Measurements from ENCODE around the gene HEBP1.
A peak's percentile ranks its signal among the peaks of the same experiment; 100 is the strongest.

The HEBP1 gene

GRCh38 chr12:12946686-12947355 is 53.2 kb downstream of the HEBP1 start:
- DNase-seq = no peak

GRCh38 chr12:12945591-12945990 is 54.5 kb downstream of the HEBP1 start:
- DNase-seq = no peak

GRCh38 chr12:12943586-12944260 is 56.3 kb downstream of the HEBP1 start:
- DNase-seq = no peak

GRCh38 chr12:12941450-12942350 is 58.4 kb downstream of the HEBP1 start:
- no peak for DNase-seq

GRCh38 chr12:12939888-12940287 is 60.2 kb downstream of the HEBP1 start:
- no peak for DNase-seq

- no peak for DNase-seq
These were observed 61.5 kb downstream of the HEBP1 start for GRCh38 chr12:12938541-12938940.

GRCh38 chr12:12936983-12937491 is 63.0 kb downstream of the HEBP1 start:
- no peak for DNase-seq

- no peak for DNase-seq
These were observed 65.5 kb downstream of the HEBP1 start for GRCh38 chr12:12934556-12934955.

- no peak for DNase-seq
These were observed 66.3 kb downstream of the HEBP1 start for GRCh38 chr12:12933742-12934141.

- no peak for DNase-seq
These were observed 69.3 kb downstream of the HEBP1 start for GRCh38 chr12:12930633-12931219.

- DNase-seq = no peak
These were observed 70.4 kb downstream of the HEBP1 start for GRCh38 chr12:12929696-12930095.

- peak; percentile 50 for DNase-seq
These were observed 72.6 kb downstream of the HEBP1 start for GRCh38 chr12:12927211-12928079.

- DNase-seq = no peak
These were observed 73.4 kb downstream of the HEBP1 start for GRCh38 chr12:12926571-12927071.

GRCh38 chr12:12925388-12925787 is 74.7 kb downstream of the HEBP1 start:
- DNase-seq = no peak
